HG03432 (cell line): Measurements from ENCODE around the gene ENKD1.
"Not testable (repeated sequence)": the region's sequence is repeated elsewhere in the genome, so short reads cannot be mapped to it uniquely, and the experiment has no call there.

ENCODE experiments used
- ATAC-seq: cut with Tn5 transposase; IDR thresholded peaks from one replicate; pipeline ENCODE4 v1.9.1; 2021; ENCODE audit warnings: mild to moderate bottlenecking, moderate library complexity; ENCODE audit not compliant: unreplicated experiment

Gene ENKD1

GRCh38 chr16:67666559-67667452 lies at the start of gene ENKD1, which contains the start of gene C16orf86:
ENKD1 (minus strand) TSS chr16:67666750; CDS start chr16:67666442, 308 bp downstream.
C16orf86 (plus strand) TSS chr16:67666814; CDS start chr16:67666971, 157 bp downstream.
- ATAC-seq: peak; percentile 63

- ATAC-seq: no peak
Observed at GRCh38 chr16:67716097-67716496, 49.5 kb upstream of the ENKD1 start.

GRCh38 chr16:67714522-67714921 lies 48.0 kb upstream of the ENKD1 start:
- ATAC-seq: no peak

GRCh38 chr16:67713647-67714273 lies 47.2 kb upstream of the ENKD1 start:
- ATAC-seq: no peak

GRCh38 chr16:67710607-67711006 lies 44.1 kb upstream of the ENKD1 start:
- no peak for ATAC-seq

GRCh38 chr16:67709050-67709449 lies 42.5 kb upstream of the ENKD1 start:
- no peak for ATAC-seq

- ATAC-seq: no peak
Observed at GRCh38 chr16:67708368-67708771, 41.8 kb upstream of the ENKD1 start.

- no peak for ATAC-seq
Observed at GRCh38 chr16:67707790-67708189, 41.2 kb upstream of the ENKD1 start.

- no peak for ATAC-seq
Observed at GRCh38 chr16:67707210-67707609, 40.7 kb upstream of the ENKD1 start.

GRCh38 chr16:67704110-67704509 lies 37.6 kb upstream of the ENKD1 start:
- ATAC-seq: no peak

- ATAC-seq: no peak
Observed at GRCh38 chr16:67703626-67704025, 37.1 kb upstream of the ENKD1 start.

- ATAC-seq: no peak
Observed at GRCh38 chr16:67702130-67702529, 35.6 kb upstream of the ENKD1 start.

- no peak for ATAC-seq
Observed at GRCh38 chr16:67701420-67701819, 34.9 kb upstream of the ENKD1 start.

GRCh38 chr16:67699265-67699664 lies 32.7 kb upstream of the ENKD1 start:
- ATAC-seq: no peak

GRCh38 chr16:67697422-67698185 lies 31.1 kb upstream of the ENKD1 start:
- no peak for ATAC-seq

GRCh38 chr16:67694611-67695010 lies 28.1 kb upstream of the ENKD1 start:
- ATAC-seq: no peak

GRCh38 chr16:67693517-67694285 lies 27.2 kb upstream of the ENKD1 start:
- ATAC-seq: not testable (repeated sequence)

GRCh38 chr16:67685388-67686112 lies 19.0 kb upstream of the ENKD1 start:
- ATAC-seq: no peak

GRCh38 chr16:67683767-67684166 lies 17.2 kb upstream of the ENKD1 start:
- ATAC-seq: no peak
